ENCODE measurements around the gene RHNO1. TPM values are rescaled to one million over a fixed set of nuclear protein-coding genes. Genes with fewer than 3 reads are reported as not detected.

The RHNO1 gene
- polyA plus RNA-seq, 1 donor from 2014 or later, result 85.8 TPM

- H3K36me3 ChIP-seq (ENCODE audit: insufficient read depth, low read length), result no peaks in the 10 kb centered on the region
- no peak overlapping the region for H3K4me2 ChIP-seq (ENCODE audit: low read length)
- no peak overlapping the region for H3K9ac ChIP-seq (ENCODE audit: low read length)
- H3K9me3 ChIP-seq (ENCODE audit: low read length), result no peaks in the 10 kb centered on the region
- H3K4me3 ChIP-seq (ENCODE audit: low read length), result no peak overlapping the region
- no peak overlapping the region for H2AFZ ChIP-seq (ENCODE audit: low read depth, low read length)
- H4K20me1 ChIP-seq (ENCODE audit: insufficient read depth), result no peaks in the 10 kb centered on the region
- no peaks in the 10 kb centered on the region for H3K79me2 ChIP-seq (replicated peaks; ENCODE audit: insufficient read depth, low read length)
- no peaks in the 10 kb centered on the region for H3F3A ChIP-seq (ENCODE audit: insufficient read depth, low read length, poor library complexity, severe bottlenecking)
- TF ChIP-seq EZH2 (IDR thresholded peaks at IDR 0.05; ENCODE audit: borderline replicate concordance, insufficient read depth, low read length, poor library complexity, severe bottlenecking) (no peak), MXI1 (conservative IDR thresholded peaks at IDR 0.05; ENCODE audit: poor library complexity, severe bottlenecking) (no peak), EP300 (conservative IDR thresholded peaks at IDR 0.05; ENCODE audit: poor library complexity, severe bottlenecking) (no peak)
- no peak overlapping the region for H3K27ac ChIP-seq (ENCODE audit: low read length)
- no peaks in the 10 kb centered on the region for H3K9me2 ChIP-seq (ENCODE audit: insufficient read depth, low read length)
- H3K27me3 ChIP-seq (ENCODE audit: insufficient read depth, low read depth, low read length), result no peaks in the 10 kb centered on the region
Observed at GRCh38 chr12:2832550-2833127, 44.4 kb upstream of the RHNO1 start.

- H3K36me3 ChIP-seq (ENCODE audit: insufficient read depth, low read length), result no peaks in the 10 kb centered on the region
- H3F3A ChIP-seq (ENCODE audit: insufficient read depth, low read length, poor library complexity, severe bottlenecking), result no peaks in the 10 kb centered on the region
- H3K27ac ChIP-seq (ENCODE audit: low read length), result no peak overlapping the region
- TF ChIP-seq SMC3 (conservative IDR thresholded peaks at IDR 0.05; ENCODE audit: poor library complexity) (no peak), TAF1 (IDR thresholded peaks at IDR 0.05; ENCODE audit: low read depth) (no peak), EZH2 (IDR thresholded peaks at IDR 0.05; ENCODE audit: borderline replicate concordance, insufficient read depth, low read length, poor library complexity, severe bottlenecking) (no peak), RAD21 (conservative IDR thresholded peaks at IDR 0.05) (no peak), CTCF (IDR thresholded peaks at IDR 0.05; ENCODE audit: poor library complexity, severe bottlenecking) (no peak), REST (IDR thresholded peaks at IDR 0.05; ENCODE audit: borderline replicate concordance) (no peak), EP300 (conservative IDR thresholded peaks at IDR 0.05; ENCODE audit: poor library complexity, severe bottlenecking) (no peak), MXI1 (conservative IDR thresholded peaks at IDR 0.05; ENCODE audit: poor library complexity, severe bottlenecking) (no peak), POLR2AphosphoS5 (IDR thresholded peaks at IDR 0.05) (no peak)
- no peak overlapping the region for H3K9ac ChIP-seq (ENCODE audit: low read length)
- no peak overlapping the region for H3K4me2 ChIP-seq (ENCODE audit: low read length)
- no peaks in the 10 kb centered on the region for H3K79me2 ChIP-seq (replicated peaks; ENCODE audit: insufficient read depth, low read length)
- H2AFZ ChIP-seq (ENCODE audit: low read depth, low read length), result no peak overlapping the region
- no peak overlapping the region for H3K4me3 ChIP-seq (ENCODE audit: low read length)
- H4K20me1 ChIP-seq (ENCODE audit: insufficient read depth), result no peaks in the 10 kb centered on the region
- H3K27me3 ChIP-seq (ENCODE audit: insufficient read depth, low read depth, low read length), result no peaks in the 10 kb centered on the region
- no peaks in the 10 kb centered on the region for H3K9me3 ChIP-seq (ENCODE audit: low read length)
- no peaks in the 10 kb centered on the region for H3K9me2 ChIP-seq (ENCODE audit: insufficient read depth, low read length)
Observed at GRCh38 chr12:2833327-2833726, 43.7 kb upstream of the RHNO1 start.
